A549 (cell line): ENCODE results near the gene GRIK5. TPM values are rescaled to one million over a fixed set of nuclear protein-coding genes. Genes with fewer than 3 reads are reported as not detected.

Source experiments
- ATAC-seq, 2 experiments: fragments of 200-7000 bp in 1 of 2; fragments of >200 bp in 1 of 2; cut with Nextera tagmentation in 1 of 2; cut with Tn5 transposase in 1 of 2; 3 replicates each; pipeline versions ENCODE4 v1.8.0 to v1.9.1; 2018 to 2020; ENCODE audit warnings: mild to moderate bottlenecking in 1 of 2, moderate library complexity in 1 of 2
- CTCF ChIA-PET: fragments of 300-600 bp; sonication (Branson Sonifier 250); formaldehyde crosslinking; extraction: SDS; loops from one replicate; lab custom pipeline; 2021; ENCODE audit warnings: antibody characterized with exemption, inconsistent platforms; lab: Yijun Ruan, JAX
- POLR2A ChIA-PET: fragments of 350-600 bp; formaldehyde crosslinking; extraction: SDS; loops from one replicate; lab custom pipeline; 2021; ENCODE audit warnings: antibody characterized with exemption, inconsistent platforms; lab: Yijun Ruan, JAX
- DNase-seq, 2 experiments: peaks; one replicate each; pipeline versions ENCODE4 v3.0.0 to v3.0.0-alpha.2; 2011 to 2016; ENCODE audit warnings: low read depth in 1 of 2, low spot score in 1 of 2
- FAIRE-seq: peaks from 2 replicates; lab custom pipeline; 2011; peaks lifted over from hg19 to GRCh38; lab: Jason Lieb, UNC
- H3K27ac ChIP-seq, 2 experiments: fragments of >200 bp; sonication (Bioruptor Twin); formaldehyde crosslinking; 3 replicates each; pipeline ENCODE4 v1.5.1; 2016 to 2017
- H3K4me1 ChIP-seq: fragments of >200 bp; sonication (Bioruptor Twin); formaldehyde crosslinking; 3 replicates; pipeline ENCODE4 v1.6.1; 2016
- H3K4me2 ChIP-seq: fragments of >200 bp; sonication (Bioruptor Twin); formaldehyde crosslinking; 3 replicates; pipeline ENCODE4 v1.6.1; 2016
- H3K4me3 ChIP-seq: fragments of >200 bp; sonication (Bioruptor Twin); formaldehyde crosslinking; 3 replicates; pipeline ENCODE4 v1.5.1; 2016
- H3K9me3 ChIP-seq: fragments of >200 bp; sonication (Bioruptor Twin); formaldehyde crosslinking; 3 replicates; pipeline ENCODE4 v1.6.1; 2016
- CBX2 ChIP-seq: fragments of 200-600 bp; sonication (generic); IDR thresholded peaks from 2 replicates; pipeline ENCODE4 v1.6.1; 2016; ENCODE audit warnings: low read depth, mild to moderate bottlenecking, borderline replicate concordance
- CEBPB ChIP-seq, 2 experiments: fragments of >200 bp in 1 of 2; sonication (Bioruptor Twin) in 1 of 2; formaldehyde crosslinking in 1 of 2; IDR thresholded peaks; 2 replicates each; pipeline ENCODE4 v1.6.1; 2012 to 2016
- E2F6 ChIP-seq: IDR thresholded peaks from 2 replicates; pipeline ENCODE4 v1.6.1; 2012; ENCODE audit warnings: low read depth, borderline replicate concordance
- EHMT2 ChIP-seq: fragments of 200-600 bp; sonication (generic); IDR thresholded peaks from 2 replicates; pipeline ENCODE4 v1.6.1; 2016; ENCODE audit warnings: antibody characterized with exemption, low read depth, mild to moderate bottlenecking, moderate library complexity
- ELK1 ChIP-seq: fragments of 150-350 bp; IDR thresholded peaks from 2 replicates; pipeline ENCODE4 v1.6.1; 2014; ENCODE audit warnings: low read depth, mild to moderate bottlenecking, low read length
- ESRRA ChIP-seq: fragments of 150-350 bp; IDR thresholded peaks from 2 replicates; pipeline ENCODE4 v1.6.1; 2014; ENCODE audit warnings: mild to moderate bottlenecking, low read length, borderline replicate concordance
- FOXS1 ChIP-seq: fragments of 250-450 bp; sonication (Bioruptor Pico); IDR thresholded peaks from 2 replicates; pipeline ENCODE4 v1.5.0; 2020; ENCODE audit warnings: mild to moderate bottlenecking, moderate library complexity
- HES2 ChIP-seq: fragments of >200 bp; sonication (Bioruptor Twin); formaldehyde crosslinking; IDR thresholded peaks from 2 replicates; pipeline ENCODE4 v1.6.1; 2016
- HOXB5 ChIP-seq: fragments of 250-450 bp; sonication (Bioruptor Pico); IDR thresholded peaks from 2 replicates; pipeline ENCODE4 v1.5.0; 2020; ENCODE audit warnings: mild to moderate bottlenecking, moderate library complexity
- JUN ChIP-seq, 2 experiments: fragments of >200 bp; sonication (Bioruptor Twin); formaldehyde crosslinking; IDR thresholded peaks; 2 replicates in 1 of 2; 3 replicates in 1 of 2; pipeline ENCODE4 v1.6.1; 2016 to 2017
- MAZ ChIP-seq: fragments of 150-350 bp; IDR thresholded peaks from 2 replicates; pipeline ENCODE4 v1.6.1; 2014; ENCODE audit warnings: antibody characterized with exemption, low read depth, low read length, borderline replicate concordance
- PBX3 ChIP-seq: IDR thresholded peaks from 2 replicates; pipeline ENCODE4 v1.6.1; 2012
- PHF8 ChIP-seq: fragments of 200-600 bp; sonication (generic); IDR thresholded peaks from 2 replicates; pipeline ENCODE4 v1.6.1; 2016; ENCODE audit warnings: low read depth, mild to moderate bottlenecking, antibody characterized with exemption, moderate library complexity, borderline replicate concordance
- POLR2AphosphoS2 ChIP-seq: conservative IDR thresholded peaks from 2 replicates; pipeline ENCODE4 v1.6.1; 2012; ENCODE audit warnings: low read length, improper control_type of control experiment, inconsistent platforms
- RAD21 ChIP-seq, 2 experiments: fragments of >200 bp in 1 of 2; sonication (Bioruptor Twin) in 1 of 2; formaldehyde crosslinking in 1 of 2; IDR thresholded peaks in 1 of 2; conservative IDR thresholded peaks in 1 of 2; 2 replicates in 1 of 2; 3 replicates in 1 of 2; pipeline ENCODE4 v1.6.1; 2012 to 2018; ENCODE audit warnings: inconsistent platforms in 1 of 2
- RCOR1 ChIP-seq: fragments of 150-350 bp; IDR thresholded peaks from 2 replicates; pipeline ENCODE4 v1.6.1; 2014; ENCODE audit warnings: antibody characterized with exemption, low read length, low read depth
- SREBF2 ChIP-seq: fragments of 450-650 bp; IDR thresholded peaks from 2 replicates; pipeline ENCODE4 v1.6.1; 2014; ENCODE audit warnings: mild to moderate bottlenecking, moderate library complexity
- TP53 ChIP-seq: fragments of 250-450 bp; sonication (Bioruptor Pico); IDR thresholded peaks from 2 replicates; pipeline ENCODE4 v1.5.0; 2021; ENCODE audit warnings: mild to moderate bottlenecking, moderate library complexity
- ZC3H11A ChIP-seq: fragments of 450-650 bp; IDR thresholded peaks from 2 replicates; pipeline ENCODE4 v1.6.1; 2014; ENCODE audit warnings: antibody characterized with exemption, mild to moderate bottlenecking
- WGBS: methylation state at CpG from one replicate; pipeline ENCODE4 v1.1.6; 2017; ENCODE audit errors: missing lambda C conversion rate; 5-methylcytosine and 5-hydroxymethylcytosine counted together
- polyA plus RNA-seq, 4 experiments: library from polyadenylated mRNA; depleted of rRNA in 3 of 4; stranded (reverse); fragments of >200 nt; fragmentation: RNase III in 1 of 4; extraction: RNeasy Plus Mini Kit Qiagen cat#74134 plus additional on column Dnase treatment in 1 of 4; gene quantifications; 2 replicates in 3 of 4; 3 replicates in 1 of 4; pipeline ENCODE4 v1.2.3, GENCODE V29; 2011 to 2017
- TF ChIP-seq, protein P1 (sequence below): fragments of >200 bp; sonication (Bioruptor Twin); formaldehyde crosslinking; IDR thresholded peaks from 3 replicates; pipeline ENCODE4 v1.6.1; 2016
- TF ChIP-seq, protein P2 (sequence below): IDR thresholded peaks from 2 replicates; pipeline ENCODE4 v1.6.1; 2012

Gene GRIK5
- polyA plus RNA-seq, 2 of the 4 experiments (the other 2 are of a cell fraction): 0.22 to 0.54 TPM

- ChIA-PET CTCF (interaction anchor here (1.2 to 1.6 kb wide), 2 partner anchors 9 to 55 kb away, joined by 4 to 5 read pairs; no protein-coding TSS in a partner anchor), POLR2A (no interaction called here)
- ATAC-seq: peak in 1 of 2 experiments; percentile 9; a peak in 1 of 6 replicates
- FAIRE-seq: no peak
- H3K4me3 ChIP-seq: no peak overlapping the region
- no peaks in the 10 kb centered on the region for H3K4me1 ChIP-seq
- TF ChIP-seq RAD21 (conservative IDR thresholded peaks at IDR 0.05 in 1 of 2, IDR thresholded peaks at IDR 0.05 in 1 of 2): no peak
- TF ChIP-seq ZC3H11A: no peak
- TF ChIP-seq E2F6: no peak
- no peak for TF ChIP-seq HES2
- TF ChIP-seq, protein P1, sequence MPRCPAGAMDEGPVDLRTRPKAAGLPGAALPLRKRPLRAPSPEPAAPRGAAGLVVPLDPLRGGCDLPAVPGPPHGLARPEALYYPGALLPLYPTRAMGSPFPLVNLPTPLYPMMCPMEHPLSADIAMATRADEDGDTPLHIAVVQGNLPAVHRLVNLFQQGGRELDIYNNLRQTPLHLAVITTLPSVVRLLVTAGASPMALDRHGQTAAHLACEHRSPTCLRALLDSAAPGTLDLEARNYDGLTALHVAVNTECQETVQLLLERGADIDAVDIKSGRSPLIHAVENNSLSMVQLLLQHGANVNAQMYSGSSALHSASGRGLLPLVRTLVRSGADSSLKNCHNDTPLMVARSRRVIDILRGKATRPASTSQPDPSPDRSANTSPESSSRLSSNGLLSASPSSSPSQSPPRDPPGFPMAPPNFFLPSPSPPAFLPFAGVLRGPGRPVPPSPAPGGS: no peak
- no peak for TF ChIP-seq ESRRA
- TF ChIP-seq ELK1: no peak
- no peak for TF ChIP-seq HOXB5 (CRISPR knock-in tag)
- TF ChIP-seq JUN (IDR thresholded peaks at IDR 0.05): no peak
- no peak overlapping the region for H3K27ac ChIP-seq
- 78% methylated on average over 8 of the region's 8 CpGs for WGBS
- no peaks in the 10 kb centered on the region for H3K9me3 ChIP-seq
- H3K4me2 ChIP-seq: no peak overlapping the region
- DNase-seq: no peak
These were observed 95.4 kb downstream of the GRIK5 start for GRCh38 chr19:41974652-41975051.

DNA sequence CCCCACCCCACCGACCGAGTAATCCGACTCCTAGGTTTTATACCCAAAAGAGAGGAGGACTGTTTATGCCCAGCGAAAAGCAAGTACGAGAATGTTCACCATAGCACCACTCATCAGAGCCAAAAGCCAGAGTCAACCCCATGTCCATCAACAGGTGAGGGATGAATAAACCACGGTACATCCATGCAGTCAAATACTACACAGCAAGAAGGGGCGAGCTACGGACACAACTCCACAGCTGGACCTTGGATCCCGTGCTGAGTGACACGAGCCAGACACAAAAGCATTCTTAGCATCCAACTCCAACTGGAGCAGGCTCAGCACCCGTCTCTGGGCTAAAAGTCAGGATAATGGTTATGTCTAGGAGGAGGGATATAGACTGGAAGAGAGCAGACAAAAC is 98.6 kb downstream of the GRIK5 start:
- DNase-seq: no peak
- no peak for ATAC-seq
- Histone ChIP-seq H3K9me3 (no peaks in the 10 kb centered on the region), H3K27ac (no peak overlapping the region), H3K4me1 (no peaks in the 10 kb centered on the region), H3K4me2 (no peak overlapping the region), H3K4me3 (no peak overlapping the region)
- peak; percentile 81 for FAIRE-seq
- CTCF ChIA-PET: interaction anchor here (0.6 to 1.5 kb wide), 3 partner anchors 8 to 112 kb away, joined by 3 read pairs; partner anchors contain the start of gene RPS19
- POLR2A ChIA-PET: no interaction called here
- WGBS: 46% methylated on average over 11 of the region's 11 CpGs
- TF ChIP-seq MAZ (no peak), SREBF2 (no peak), FOXS1 (CRISPR knock-in tag) (no peak), TP53 (CRISPR knock-in tag) (no peak), E2F6 (no peak), CEBPB (IDR thresholded peaks at IDR 0.05) (no peak), EHMT2 (no peak), JUN (IDR thresholded peaks at IDR 0.05) (no peak), POLR2AphosphoS2 (no peak), ESRRA (no peak)
- TF ChIP-seq, protein P2, sequence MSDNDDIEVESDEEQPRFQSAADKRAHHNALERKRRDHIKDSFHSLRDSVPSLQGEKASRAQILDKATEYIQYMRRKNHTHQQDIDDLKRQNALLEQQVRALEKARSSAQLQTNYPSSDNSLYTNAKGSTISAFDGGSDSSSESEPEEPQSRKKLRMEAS: no peak

- POLR2A ChIA-PET: no interaction called here
- no peak for ATAC-seq
- H3K9me3 ChIP-seq: no peaks in the 10 kb centered on the region
- CTCF ChIA-PET: interaction anchor here (0.9 to 1.4 kb wide), 4 partner anchors 10 to 65 kb away, joined by 3 to 4 read pairs (median 4); partner anchors contain the start of gene RABAC1
- TF ChIP-seq RCOR1: no peak
- TF ChIP-seq CBX2: no peak
- no peak for TF ChIP-seq MAZ
- no peak for TF ChIP-seq PHF8
- no peak for TF ChIP-seq PBX3
- TF ChIP-seq, all 56 proteins: peak for 0
- DNase-seq (no peak), FAIRE-seq (no peak)
- H3K4me2 ChIP-seq: no peak overlapping the region
- H3K27ac ChIP-seq: no peak overlapping the region
- no peaks in the 10 kb centered on the region for H3K4me1 ChIP-seq
- 81% methylated on average over 19 of the region's 19 CpGs for WGBS
- H3K4me3 ChIP-seq: no peak overlapping the region
These were observed 100.1 kb downstream of the GRIK5 start for GRCh38 chr19:41969772-41970458.
